GM12878 (cell line): ENCODE measurements around the gene SACS. TPM values are rescaled to one million over a fixed set of nuclear protein-coding genes. Genes with fewer than 3 reads are reported as not detected.
A peak's percentile ranks its signal among the peaks of the same experiment; 100 is the strongest.

Experiments
- ATAC-seq: fragments of 200-7000 bp; cut with Tn5 transposase; 3 replicates; pipeline ENCODE4 v1.9.1; 2020; ENCODE audit warnings: mild to moderate bottlenecking, moderate library complexity
- BruUV-seq: library from RNA; stranded (reverse); fragments of 400-500 nt; replicated peaks from 2 replicates; lab custom pipeline; 2021; lab: Mats Ljungman, UMichigan
- CTCF ChIA-PET: fragments of 300-600 bp; sonication (Branson Sonifier 250); formaldehyde crosslinking; extraction: SDS; loops from one replicate; lab custom pipeline; 2021; ENCODE audit warnings: inconsistent platforms; lab: Yijun Ruan, JAX
- POLR2A ChIA-PET: fragments of 350-600 bp; formaldehyde crosslinking; extraction: SDS; loops from one replicate; lab custom pipeline; 2021; ENCODE audit warnings: inconsistent platforms; lab: Charles Lee
- RAD21 ChIA-PET: fragments of 300-600 bp; sonication (Branson Sonifier 250); formaldehyde crosslinking; loops from one replicate; lab custom pipeline; 2023; ENCODE audit warnings: antibody characterized with exemption; ENCODE audit not compliant: unreplicated experiment; lab: Charles Lee
- SMC1A ChIA-PET: fragments of 300-600 bp; sonication (Branson Sonifier 250); formaldehyde crosslinking; loops from one replicate; lab custom pipeline; 2023; ENCODE audit not compliant: unreplicated experiment, uncharacterized antibody; lab: Charles Lee
- DNase-seq: peaks from one replicate; pipeline ENCODE4 v3.0.0-alpha.2; 2011; ENCODE audit warnings: low read depth, low spot score
- FAIRE-seq: peaks from 3 replicates; lab custom pipeline; 2011; peaks lifted over from hg19 to GRCh38; lab: Jason Lieb, UNC
- H2AFZ ChIP-seq: 2 replicates; pipeline ENCODE4 v1.6.0; 2011; ENCODE audit warnings: low read depth, low read length, control low read depth; ENCODE audit not compliant: control insufficient read depth
- H3K27ac ChIP-seq: 2 replicates; pipeline ENCODE4 v1.5.1; 2011; ENCODE audit warnings: control low read depth; ENCODE audit not compliant: control insufficient read depth, insufficient read depth
- H3K27me3 ChIP-seq, 2 experiments: replicated peaks in 1 of 2; 2 replicates each; pipeline versions ENCODE4 v1.6.0 to v1.6.1; 2011; ENCODE audit warnings: low read length in 1 of 2; ENCODE audit not compliant: control insufficient read depth in 2 of 2, insufficient read depth in 2 of 2
- H3K36me3 ChIP-seq, 2 experiments: 2 replicates each; pipeline ENCODE4 v1.5.1; 2011; ENCODE audit warnings: low read length in 1 of 2; ENCODE audit not compliant: control insufficient read depth in 2 of 2, insufficient read depth in 2 of 2
- H3K4me1 ChIP-seq: 2 replicates; pipeline ENCODE4 v1.6.1; 2011; ENCODE audit warnings: mild to moderate bottlenecking, low read length, moderate library complexity, mixed read lengths; ENCODE audit not compliant: control insufficient read depth, insufficient read depth
- H3K4me2 ChIP-seq: 2 replicates; pipeline ENCODE4 v1.6.0; 2011; ENCODE audit warnings: control low read depth; ENCODE audit not compliant: control insufficient read depth, insufficient read depth
- H3K4me3 ChIP-seq: fragments of 200-600 bp; sonication (generic); 2 replicates; pipeline ENCODE4 v1.5.1; 2016
- H3K79me2 ChIP-seq: 2 replicates; pipeline ENCODE4 v1.6.0; 2011; ENCODE audit warnings: low read length; ENCODE audit not compliant: control insufficient read depth, insufficient read depth
- H3K9ac ChIP-seq: 2 replicates; pipeline ENCODE4 v1.8.0; 2011; ENCODE audit warnings: low read length, control low read depth, mixed read lengths; ENCODE audit not compliant: control insufficient read depth, insufficient read depth
- H3K9me3 ChIP-seq: replicated peaks from 3 replicates; pipeline ENCODE4 v1.5.1; 2011; ENCODE audit warnings: mild to moderate bottlenecking, low read length; ENCODE audit not compliant: control insufficient read depth, insufficient read depth
- H4K20me1 ChIP-seq: 2 replicates; pipeline ENCODE4 v1.6.0; 2011; ENCODE audit not compliant: control insufficient read depth, insufficient read depth
- CREM ChIP-seq: IDR thresholded peaks from 2 replicates; pipeline ENCODE4 v1.6.1; 2014; ENCODE audit warnings: antibody characterized with exemption, low read depth
- EED ChIP-seq: sonication (generic); IDR thresholded peaks from 2 replicates; pipeline ENCODE4 v1.6.1; 2016; ENCODE audit warnings: antibody characterized with exemption, low read depth
- NBN ChIP-seq: fragments of 450-650 bp; IDR thresholded peaks from 2 replicates; pipeline ENCODE4 v1.6.1; 2016
- NFIC ChIP-seq: IDR thresholded peaks from 2 replicates; pipeline ENCODE4 v1.6.1; 2012; ENCODE audit warnings: low read depth, mild to moderate bottlenecking, inconsistent platforms, low read length, moderate library complexity
- RAD21 ChIP-seq: IDR thresholded peaks from 2 replicates; pipeline ENCODE4 v1.6.1; 2011; ENCODE audit warnings: mild to moderate bottlenecking, low read depth, low read length, moderate library complexity; ENCODE audit not compliant: insufficient read depth
- RELB ChIP-seq: fragments of 450-650 bp; IDR thresholded peaks from 2 replicates; pipeline ENCODE4 v1.6.1; 2017; ENCODE audit warnings: low read depth, mild to moderate bottlenecking, moderate library complexity
- RUNX3 ChIP-seq: IDR thresholded peaks from 2 replicates; pipeline ENCODE4 v1.6.1; 2012; ENCODE audit warnings: low read length, inconsistent platforms
- WRNIP1 ChIP-seq: IDR thresholded peaks from 2 replicates; pipeline ENCODE4 v1.6.1; 2011; ENCODE audit warnings: low read depth, low read length, improper control_type of control experiment, borderline replicate concordance
- YY1 ChIP-seq: IDR thresholded peaks from 2 replicates; pipeline ENCODE4 v1.6.1; 2011; ENCODE audit warnings: low read depth, mild to moderate bottlenecking, low read length
- WGBS: methylation state at CpG from one replicate; pipeline ENCODE4 v1.1.6; 2016; ENCODE audit warnings: low lambda C conversion rate; ENCODE audit not compliant: insufficient replicate concordance, insufficient coverage; ENCODE audit errors: missing lambda C conversion rate; 5-methylcytosine and 5-hydroxymethylcytosine counted together
- in situ Hi-C: fragments of 300-500 bp; cut with MboI; formaldehyde crosslinking; loops from 9 replicates; pipeline ENCODE4 v1.14.3; 2018; ENCODE audit warnings: mixed read lengths
- intact Hi-C: fragments of 100-400 bp; cut with micrococcal nuclease; formaldehyde crosslinking; loops from one replicate; pipeline ENCODE4 v1.14.2; 2022; ENCODE audit not compliant: unreplicated experiment
- polyA plus RNA-seq, 11 experiments: library from polyadenylated mRNA; depleted of rRNA in 4 of 11; unstranded in 6 of 11; stranded (reverse) in 5 of 11; fragments of >200 nt; fragmentation: Nextera tagmentation in 4 of 11; fragmentation: Illumina TruSeq in 1 of 11; extraction: Ambion mirVana in 4 of 11; extraction: Trizol in 1 of 11; gene quantifications; 1 replicate in 1 of 11; 2 replicates in 10 of 11; pipeline versions ENCODE4 v1.2.1 to v1.2.3, GENCODE V29; 2011 to 2016; ENCODE audit warnings: inconsistent platforms in 2 of 11, missing spikeins in 2 of 11, low read depth in 1 of 11
- total RNA-seq, 4 experiments: library from RNA; depleted of rRNA in 3 of 4; stranded (reverse); fragments of >200 nt in 3 of 4; fragmentation: Illumina TruSeq in 1 of 4; extraction: Trizol in 1 of 4; gene quantifications; 2 replicates each; pipeline versions ENCODE4 v1.2.1 to v1.2.3, GENCODE V29; 2013 to 2021
- TF ChIP-seq, protein P1 (sequence below): fragments of 450-650 bp; IDR thresholded peaks from 2 replicates; pipeline ENCODE4 v1.6.1; 2016; ENCODE audit warnings: mild to moderate bottlenecking, moderate library complexity, borderline replicate concordance
- TF ChIP-seq, protein P2 (sequence below): IDR thresholded peaks from 2 replicates; pipeline ENCODE4 v1.6.1; 2012; ENCODE audit warnings: low read length, inconsistent platforms
- TF ChIP-seq, protein P3 (sequence below): fragments of 450-650 bp; IDR thresholded peaks from 2 replicates; pipeline ENCODE4 v1.6.1; 2016; ENCODE audit warnings: mild to moderate bottlenecking

The SACS gene
- total and polyA plus RNA-seq, 10 of the 15 experiments (the other 5 are each of a cell fraction or from before 2014, with no cell fraction given) = 9.9 to 74.9 (median 22.1) TPM

GRCh38 chr13:23385931-23386330, 47.6 kb downstream of the SACS start (continued):
- TF ChIP-seq RELB (no peak), EED (no peak)

DNA sequence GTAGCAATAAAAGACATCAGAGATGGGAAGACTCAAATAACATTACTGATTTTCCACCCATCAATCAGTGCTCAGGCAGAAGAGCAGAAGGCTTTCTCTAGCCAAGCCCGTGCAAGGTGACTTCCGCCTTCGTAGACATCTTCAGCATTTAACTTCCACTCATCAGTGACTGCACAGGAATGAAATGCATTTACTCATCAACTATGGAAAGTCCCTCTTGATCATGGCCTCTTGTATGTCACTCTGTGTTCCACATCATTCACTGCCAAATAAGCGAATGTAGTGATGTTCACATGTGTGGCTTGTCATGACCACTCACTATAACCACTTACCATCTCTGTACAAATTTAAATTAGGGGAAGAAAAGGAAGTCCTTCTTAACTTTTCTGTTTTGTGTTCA, 49.4 kb downstream of the SACS start:
- ChIA-PET POLR2A (no interaction called here), SMC1A (no interaction called here), RAD21 (no interaction called here), CTCF (interaction anchor here (1.3 kb wide), 1 partner anchor 64 kb away, joined by 4 read pairs; no protein-coding TSS in a partner anchor)
- Histone ChIP-seq H3K79me2 (no peaks in the 10 kb centered on the region), H3K9ac (no peak overlapping the region), H3K4me3 (no peak overlapping the region), H3K4me2 (peak overlapping the region; percentile 53; the same call in 1 of the 2 replicates), H3K27me3 (no peaks in the 10 kb centered on the region), H3K27ac (peak overlapping the region; percentile 30), H3K36me3 (no peaks in the 10 kb centered on the region), H3K4me1 (peaks cover 23% of the 10 kb centered on the region), H4K20me1 (no peaks in the 10 kb centered on the region), H3K9me3 (no peaks in the 10 kb centered on the region; the same call in 2 of the 3 replicates), H2AFZ (peak overlapping the region; percentile 78)
- peak; percentile 97 for ATAC-seq
- 5% methylated on average over 4 of the region's 4 CpGs for WGBS
- peak; percentile 70 for FAIRE-seq
- intact Hi-C loops (loop anchor here (10.0 kb wide), 1 partner anchor 191 kb away; the partner anchor contains the start of gene TNFRSF19), in situ Hi-C loops (no loop called here)
- no TSS peak for BruUV-seq
- peak; percentile 82 for DNase-seq
- TF ChIP-seq NBN (0 out of 2 replicates have a peak, but pooled peaks have one; percentile 32), RAD21 (no peak), YY1 (peak; percentile 35; the same call in 1 of the 2 replicates), CREM (peak; percentile 69; the same call in 1 of the 2 replicates), WRNIP1 (no peak), RUNX3 (peak; percentile 40), NFIC (0 out of 2 replicates have a peak, but pooled peaks have one; percentile 39)
- TF ChIP-seq, protein P1, sequence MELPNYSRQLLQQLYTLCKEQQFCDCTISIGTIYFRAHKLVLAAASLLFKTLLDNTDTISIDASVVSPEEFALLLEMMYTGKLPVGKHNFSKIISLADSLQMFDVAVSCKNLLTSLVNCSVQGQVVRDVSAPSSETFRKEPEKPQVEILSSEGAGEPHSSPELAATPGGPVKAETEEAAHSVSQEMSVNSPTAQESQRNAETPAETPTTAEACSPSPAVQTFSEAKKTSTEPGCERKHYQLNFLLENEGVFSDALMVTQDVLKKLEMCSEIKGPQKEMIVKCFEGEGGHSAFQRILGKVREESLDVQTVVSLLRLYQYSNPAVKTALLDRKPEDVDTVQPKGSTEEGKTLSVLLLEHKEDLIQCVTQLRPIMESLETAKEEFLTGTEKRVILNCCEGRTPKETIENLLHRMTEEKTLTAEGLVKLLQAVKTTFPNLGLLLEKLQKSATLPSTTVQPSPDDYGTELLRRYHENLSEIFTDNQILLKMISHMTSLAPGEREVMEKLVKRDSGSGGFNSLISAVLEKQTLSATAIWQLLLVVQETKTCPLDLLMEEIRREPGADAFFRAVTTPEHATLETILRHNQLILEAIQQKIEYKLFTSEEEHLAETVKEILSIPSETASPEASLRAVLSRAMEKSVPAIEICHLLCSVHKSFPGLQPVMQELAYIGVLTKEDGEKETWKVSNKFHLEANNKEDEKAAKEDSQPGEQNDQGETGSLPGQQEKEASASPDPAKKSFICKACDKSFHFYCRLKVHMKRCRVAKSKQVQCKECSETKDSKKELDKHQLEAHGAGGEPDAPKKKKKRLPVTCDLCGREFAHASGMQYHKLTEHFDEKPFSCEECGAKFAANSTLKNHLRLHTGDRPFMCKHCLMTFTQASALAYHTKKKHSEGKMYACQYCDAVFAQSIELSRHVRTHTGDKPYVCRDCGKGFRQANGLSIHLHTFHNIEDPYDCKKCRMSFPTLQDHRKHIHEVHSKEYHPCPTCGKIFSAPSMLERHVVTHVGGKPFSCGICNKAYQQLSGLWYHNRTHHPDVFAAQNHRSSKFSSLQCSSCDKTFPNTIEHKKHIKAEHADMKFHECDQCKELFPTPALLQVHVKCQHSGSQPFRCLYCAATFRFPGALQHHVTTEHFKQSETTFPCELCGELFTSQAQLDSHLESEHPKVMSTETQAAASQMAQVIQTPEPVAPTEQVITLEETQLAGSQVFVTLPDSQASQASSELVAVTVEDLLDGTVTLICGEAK = no peak
- TF ChIP-seq, protein P2, sequence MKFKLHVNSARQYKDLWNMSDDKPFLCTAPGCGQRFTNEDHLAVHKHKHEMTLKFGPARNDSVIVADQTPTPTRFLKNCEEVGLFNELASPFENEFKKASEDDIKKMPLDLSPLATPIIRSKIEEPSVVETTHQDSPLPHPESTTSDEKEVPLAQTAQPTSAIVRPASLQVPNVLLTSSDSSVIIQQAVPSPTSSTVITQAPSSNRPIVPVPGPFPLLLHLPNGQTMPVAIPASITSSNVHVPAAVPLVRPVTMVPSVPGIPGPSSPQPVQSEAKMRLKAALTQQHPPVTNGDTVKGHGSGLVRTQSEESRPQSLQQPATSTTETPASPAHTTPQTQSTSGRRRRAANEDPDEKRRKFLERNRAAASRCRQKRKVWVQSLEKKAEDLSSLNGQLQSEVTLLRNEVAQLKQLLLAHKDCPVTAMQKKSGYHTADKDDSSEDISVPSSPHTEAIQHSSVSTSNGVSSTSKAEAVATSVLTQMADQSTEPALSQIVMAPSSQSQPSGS = peak; percentile 62
- TF ChIP-seq, protein P3, sequence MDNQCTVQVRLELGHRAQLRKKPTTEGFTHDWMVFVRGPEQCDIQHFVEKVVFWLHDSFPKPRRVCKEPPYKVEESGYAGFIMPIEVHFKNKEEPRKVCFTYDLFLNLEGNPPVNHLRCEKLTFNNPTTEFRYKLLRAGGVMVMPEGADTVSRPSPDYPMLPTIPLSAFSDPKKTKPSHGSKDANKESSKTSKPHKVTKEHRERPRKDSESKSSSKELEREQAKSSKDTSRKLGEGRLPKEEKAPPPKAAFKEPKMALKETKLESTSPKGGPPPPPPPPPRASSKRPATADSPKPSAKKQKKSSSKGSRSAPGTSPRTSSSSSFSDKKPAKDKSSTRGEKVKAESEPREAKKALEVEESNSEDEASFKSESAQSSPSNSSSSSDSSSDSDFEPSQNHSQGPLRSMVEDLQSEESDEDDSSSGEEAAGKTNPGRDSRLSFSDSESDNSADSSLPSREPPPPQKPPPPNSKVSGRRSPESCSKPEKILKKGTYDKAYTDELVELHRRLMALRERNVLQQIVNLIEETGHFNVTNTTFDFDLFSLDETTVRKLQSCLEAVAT = peak; percentile 73; the same call in 1 of the 2 replicates
